Neural crest cell (in vitro differentiated cells): ENCODE results near the gene FREY1. TPM values are rescaled to one million over a fixed set of nuclear protein-coding genes. Genes with fewer than 3 reads are reported as not detected.
A peak's percentile ranks its signal among the peaks of the same experiment; 100 is the strongest.

ENCODE experiments used
- DNase-seq: peaks from one replicate; pipeline ENCODE4 v3.0.0; 2021; ENCODE audit warnings: low read depth, mixed read lengths, low spot score
- H3K27ac Mint-ChIP-seq: one replicate; pipeline ENCODE4 v1.8.0; 2021; ENCODE audit warnings: mild to moderate bottlenecking, mixed read lengths; ENCODE audit not compliant: unreplicated experiment
- H3K27me3 Mint-ChIP-seq: 2 replicates; pipeline ENCODE4 v1.8.0; 2021; ENCODE audit warnings: low read depth, mild to moderate bottlenecking, mixed read lengths
- H3K36me3 Mint-ChIP-seq: 2 replicates; pipeline ENCODE4 v1.8.0; 2021; ENCODE audit warnings: low read depth, mild to moderate bottlenecking, mixed read lengths
- H3K4me1 Mint-ChIP-seq: 2 replicates; pipeline ENCODE4 v1.8.0; 2021; ENCODE audit warnings: mixed read lengths
- H3K4me3 Mint-ChIP-seq: one replicate; pipeline ENCODE4 v1.8.0; 2021; ENCODE audit warnings: mild to moderate bottlenecking, mixed read lengths
- H3K9me3 Mint-ChIP-seq: 2 replicates; pipeline ENCODE4 v1.8.0; 2021; ENCODE audit warnings: mixed read lengths
- long read RNA-seq: library from polyadenylated mRNA; unstranded; transcript quantifications from one replicate; pipeline ENCODE4 v2.0.0, GENCODE V29; 2020
- total RNA-seq: library from RNA; stranded (reverse); gene quantifications from 2 replicates; pipeline ENCODE4 v1.2.1, GENCODE V29; 2021
- TF ChIP-seq, protein P1 (sequence below): fragments of 200-600 bp; sonication (generic); conservative IDR thresholded peaks from 2 replicates; pipeline ENCODE4 v1.5.0; 2021; ENCODE audit warnings: antibody characterized with exemption, mild to moderate bottlenecking

The FREY1 gene, protein sequence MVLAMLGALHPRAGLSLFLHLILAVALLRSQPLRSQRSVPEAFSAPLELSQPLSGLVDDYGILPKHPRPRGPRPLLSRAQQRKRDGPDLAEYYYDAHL
- total RNA-seq: 2.5 and 3.3 TPM in 2 replicates
- long read RNA-seq: 0 reads

- Mint-ChIP-seq H3K4me3 (peak within 1 kb of the TSS; percentile 70), H3K27ac (peak within 1 kb of the TSS; percentile 38), H3K27me3 (no peaks in the 10 kb centered on the region), H3K9me3 (no peaks in the 10 kb centered on the region), H3K36me3 (no peaks in the 10 kb centered on the region), H3K4me1 (peaks cover 11% of the 10 kb centered on the region)
- no peak for DNase-seq
- TF ChIP-seq, protein P1, sequence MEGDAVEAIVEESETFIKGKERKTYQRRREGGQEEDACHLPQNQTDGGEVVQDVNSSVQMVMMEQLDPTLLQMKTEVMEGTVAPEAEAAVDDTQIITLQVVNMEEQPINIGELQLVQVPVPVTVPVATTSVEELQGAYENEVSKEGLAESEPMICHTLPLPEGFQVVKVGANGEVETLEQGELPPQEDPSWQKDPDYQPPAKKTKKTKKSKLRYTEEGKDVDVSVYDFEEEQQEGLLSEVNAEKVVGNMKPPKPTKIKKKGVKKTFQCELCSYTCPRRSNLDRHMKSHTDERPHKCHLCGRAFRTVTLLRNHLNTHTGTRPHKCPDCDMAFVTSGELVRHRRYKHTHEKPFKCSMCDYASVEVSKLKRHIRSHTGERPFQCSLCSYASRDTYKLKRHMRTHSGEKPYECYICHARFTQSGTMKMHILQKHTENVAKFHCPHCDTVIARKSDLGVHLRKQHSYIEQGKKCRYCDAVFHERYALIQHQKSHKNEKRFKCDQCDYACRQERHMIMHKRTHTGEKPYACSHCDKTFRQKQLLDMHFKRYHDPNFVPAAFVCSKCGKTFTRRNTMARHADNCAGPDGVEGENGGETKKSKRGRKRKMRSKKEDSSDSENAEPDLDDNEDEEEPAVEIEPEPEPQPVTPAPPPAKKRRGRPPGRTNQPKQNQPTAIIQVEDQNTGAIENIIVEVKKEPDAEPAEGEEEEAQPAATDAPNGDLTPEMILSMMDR: no peak
Observed at GRCh38 chr11:45906965-45907611, at the start of gene FREY1. Gene FREY1 (minus strand): TSS chr11:45907271. CDS start chr11:45907245, 26 bp downstream.

DNA sequence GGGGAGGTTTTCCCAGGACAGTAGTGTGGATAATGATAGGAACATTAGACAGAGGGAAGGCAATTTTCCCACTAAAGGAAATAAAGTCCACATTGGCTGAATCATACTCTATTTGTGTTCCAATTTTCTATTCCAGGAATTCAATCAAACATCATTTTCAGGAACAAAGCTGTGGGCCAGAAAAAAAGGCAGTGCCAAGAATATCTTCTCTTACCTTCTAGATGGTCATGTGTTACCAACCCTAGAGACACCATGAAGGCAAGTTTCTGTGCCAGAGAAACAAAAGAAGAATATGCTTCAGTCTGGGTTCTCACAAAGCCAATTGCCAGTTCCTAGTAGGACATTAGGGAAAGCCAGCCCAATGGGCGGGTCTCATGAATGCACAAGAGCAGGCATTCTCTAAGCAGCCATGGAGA lies 42.9 kb upstream of the FREY1 start:
- no peaks in the 10 kb centered on the region for H3K9me3 Mint-ChIP-seq
- H3K27ac Mint-ChIP-seq: no peak overlapping the region
- no peaks in the 10 kb centered on the region for H3K27me3 Mint-ChIP-seq
- TF ChIP-seq, protein P1: no peak
- H3K4me3 Mint-ChIP-seq: no peak overlapping the region
- peaks cover 9% of the 10 kb centered on the region for H3K36me3 Mint-ChIP-seq
- H3K4me1 Mint-ChIP-seq: peaks cover 23% of the 10 kb centered on the region
- DNase-seq: no peak

- no peak overlapping the region for H3K4me3 Mint-ChIP-seq
- TF ChIP-seq, protein P1: no peak
- H3K27me3 Mint-ChIP-seq: no peaks in the 10 kb centered on the region
- peaks cover 23% of the 10 kb centered on the region for H3K4me1 Mint-ChIP-seq
- no peak overlapping the region for H3K27ac Mint-ChIP-seq
- no peak for DNase-seq
- peaks cover 8% of the 10 kb centered on the region for H3K36me3 Mint-ChIP-seq
- no peaks in the 10 kb centered on the region for H3K9me3 Mint-ChIP-seq
Observed at GRCh38 chr11:45948356-45948755, 41.3 kb upstream of the FREY1 start.

DNA sequence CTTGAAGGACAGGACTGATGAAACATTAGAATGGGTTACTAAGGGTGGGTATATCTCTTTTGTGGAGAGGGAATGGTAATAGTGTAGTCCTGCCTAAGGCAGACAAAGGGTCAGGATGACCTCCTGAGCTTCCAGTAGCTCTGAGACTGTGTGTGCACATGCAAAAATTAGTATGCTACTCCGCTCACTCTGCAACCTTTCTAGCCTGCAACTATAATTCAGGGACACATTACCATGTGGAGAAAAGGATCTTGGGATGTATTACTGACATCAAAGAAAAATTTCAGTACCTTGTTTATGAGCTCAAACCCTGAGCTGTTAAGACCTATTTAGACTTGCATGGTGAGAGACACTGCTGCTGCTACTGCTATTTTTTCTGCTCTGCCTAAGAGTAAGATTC lies 40.8 kb upstream of the FREY1 start:
- no peak overlapping the region for H3K4me3 Mint-ChIP-seq
- H3K36me3 Mint-ChIP-seq: peaks cover 8% of the 10 kb centered on the region

GRCh38 chr11:45945397-45945999 lies 38.4 kb upstream of the FREY1 start:
- H3K27me3 Mint-ChIP-seq: no peaks in the 10 kb centered on the region
- H3K4me3 Mint-ChIP-seq: no peak overlapping the region
- H3K27ac Mint-ChIP-seq: no peak overlapping the region
- TF ChIP-seq, protein P1: no peak
- no peak for DNase-seq
- peaks cover 8% of the 10 kb centered on the region for H3K36me3 Mint-ChIP-seq
- no peaks in the 10 kb centered on the region for H3K9me3 Mint-ChIP-seq
- H3K4me1 Mint-ChIP-seq: peaks cover 23% of the 10 kb centered on the region

More for the DNA sequence above, 40.8 kb upstream of the FREY1 start:
- DNase-seq: no peak
- peaks cover 23% of the 10 kb centered on the region for H3K4me1 Mint-ChIP-seq
- H3K9me3 Mint-ChIP-seq: no peaks in the 10 kb centered on the region
- H3K27ac Mint-ChIP-seq: peak overlapping the region; percentile 48
- H3K27me3 Mint-ChIP-seq: no peaks in the 10 kb centered on the region
- TF ChIP-seq, protein P1: no peak
